ENCODE measurements around the gene SORCS2.

The SORCS2 gene

GRCh38 chr4:7689773-7690693 lies 497.7 kb downstream of the SORCS2 start:
- Histone ChIP-seq H2AFZ (ENCODE audit: low read depth, low read length) (no peak overlapping the region), H3K79me2 (ENCODE audit: insufficient read depth, low read length) (no peaks in the 10 kb centered on the region), H3K27me3 (ENCODE audit: insufficient read depth, low read length, poor library complexity) (no peaks in the 10 kb centered on the region), H3K36me3 (ENCODE audit: insufficient read depth, low read length) (no peaks in the 10 kb centered on the region), H4K20me1 (ENCODE audit: insufficient read depth, low read length) (no peaks in the 10 kb centered on the region), H3K4me1 (ENCODE audit: insufficient read depth, low read length) (no peaks in the 10 kb centered on the region), H3K27ac (ENCODE audit: low read length) (no peak overlapping the region), H3K9me3 (ENCODE audit: insufficient read depth, low read length, severe bottlenecking) (no peaks in the 10 kb centered on the region), H3K9ac (ENCODE audit: low read depth, low read length) (no peak overlapping the region), H3K4me2 (ENCODE audit: insufficient read depth, low read length) (no peak overlapping the region), H3K4me3 (ENCODE audit: low read depth in 1 of 2, low read length in 2 of 2) (no peak overlapping the region)
- no peak for DNase-seq
- ATAC-seq (ENCODE audit: insufficient read depth, low read depth), result no peak
- TF ChIP-seq EZH2 (IDR thresholded peaks at IDR 0.05; ENCODE audit: borderline replicate concordance, low read depth, low read length, severe bottlenecking), result no peak
- TF ChIP-seq, protein P1, sequence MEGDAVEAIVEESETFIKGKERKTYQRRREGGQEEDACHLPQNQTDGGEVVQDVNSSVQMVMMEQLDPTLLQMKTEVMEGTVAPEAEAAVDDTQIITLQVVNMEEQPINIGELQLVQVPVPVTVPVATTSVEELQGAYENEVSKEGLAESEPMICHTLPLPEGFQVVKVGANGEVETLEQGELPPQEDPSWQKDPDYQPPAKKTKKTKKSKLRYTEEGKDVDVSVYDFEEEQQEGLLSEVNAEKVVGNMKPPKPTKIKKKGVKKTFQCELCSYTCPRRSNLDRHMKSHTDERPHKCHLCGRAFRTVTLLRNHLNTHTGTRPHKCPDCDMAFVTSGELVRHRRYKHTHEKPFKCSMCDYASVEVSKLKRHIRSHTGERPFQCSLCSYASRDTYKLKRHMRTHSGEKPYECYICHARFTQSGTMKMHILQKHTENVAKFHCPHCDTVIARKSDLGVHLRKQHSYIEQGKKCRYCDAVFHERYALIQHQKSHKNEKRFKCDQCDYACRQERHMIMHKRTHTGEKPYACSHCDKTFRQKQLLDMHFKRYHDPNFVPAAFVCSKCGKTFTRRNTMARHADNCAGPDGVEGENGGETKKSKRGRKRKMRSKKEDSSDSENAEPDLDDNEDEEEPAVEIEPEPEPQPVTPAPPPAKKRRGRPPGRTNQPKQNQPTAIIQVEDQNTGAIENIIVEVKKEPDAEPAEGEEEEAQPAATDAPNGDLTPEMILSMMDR (IDR thresholded peaks at IDR 0.05; ENCODE audit: borderline replicate concordance, extremely low read depth, low read length, poor library complexity, severe bottlenecking), result no peak

- Histone ChIP-seq H3K4me1 (ENCODE audit: insufficient read depth, low read length) (no peaks in the 10 kb centered on the region), H2AFZ (ENCODE audit: low read depth, low read length) (no peak overlapping the region), H3K4me2 (ENCODE audit: insufficient read depth, low read length) (no peak overlapping the region), H3K9ac (ENCODE audit: low read depth, low read length) (no peak overlapping the region), H3K27me3 (ENCODE audit: insufficient read depth, low read length, poor library complexity) (no peaks in the 10 kb centered on the region), H3K79me2 (ENCODE audit: insufficient read depth, low read length) (no peaks in the 10 kb centered on the region), H4K20me1 (ENCODE audit: insufficient read depth, low read length) (no peaks in the 10 kb centered on the region), H3K27ac (ENCODE audit: low read length) (no peak overlapping the region), H3K4me3 (ENCODE audit: low read depth in 1 of 2, low read length in 2 of 2) (no peak overlapping the region), H3K9me3 (ENCODE audit: insufficient read depth, low read length, severe bottlenecking) (no peaks in the 10 kb centered on the region), H3K36me3 (ENCODE audit: insufficient read depth, low read length) (no peaks in the 10 kb centered on the region)
- DNase-seq, result no peak
- no peak for TF ChIP-seq EZH2 (IDR thresholded peaks at IDR 0.05; ENCODE audit: borderline replicate concordance, low read depth, low read length, severe bottlenecking)
- TF ChIP-seq, protein P1 (IDR thresholded peaks at IDR 0.05; ENCODE audit: borderline replicate concordance, extremely low read depth, low read length, poor library complexity, severe bottlenecking), result no peak
- ATAC-seq (ENCODE audit: insufficient read depth, low read depth), result no peak
These were observed 498.7 kb downstream of the SORCS2 start for GRCh38 chr4:7691061-7691460.

DNA sequence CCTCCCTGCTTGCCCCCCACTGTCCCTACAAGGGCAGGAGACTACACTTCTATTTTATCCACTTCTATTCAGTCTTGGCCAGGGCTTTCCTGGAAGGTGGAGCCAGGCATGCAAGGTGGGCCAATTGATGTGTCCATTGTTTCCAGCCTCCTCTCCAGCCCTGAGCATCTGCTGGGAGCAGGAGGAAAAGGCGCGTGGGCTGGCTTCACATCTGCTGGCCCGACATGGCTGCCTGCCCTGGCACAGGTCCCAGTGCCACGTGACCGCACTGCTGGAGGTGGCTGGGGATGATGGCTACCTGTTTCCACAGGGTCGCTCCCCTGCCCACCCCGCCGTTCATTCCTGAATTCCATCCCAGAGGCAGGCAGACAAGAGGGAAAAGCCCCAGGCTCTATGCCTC lies 499.6 kb downstream of the SORCS2 start:
- no peak for TF ChIP-seq EZH2 (IDR thresholded peaks at IDR 0.05; ENCODE audit: borderline replicate concordance, low read depth, low read length, severe bottlenecking)
- TF ChIP-seq, protein P1 (IDR thresholded peaks at IDR 0.05; ENCODE audit: borderline replicate concordance, extremely low read depth, low read length, poor library complexity, severe bottlenecking), result no peak
- no peaks in the 10 kb centered on the region for H3K79me2 ChIP-seq (ENCODE audit: insufficient read depth, low read length)
- H3K27ac ChIP-seq (ENCODE audit: low read length), result no peak overlapping the region
- H4K20me1 ChIP-seq (ENCODE audit: insufficient read depth, low read length), result no peaks in the 10 kb centered on the region
- no peak overlapping the region for H2AFZ ChIP-seq (ENCODE audit: low read depth, low read length)
- H3K27me3 ChIP-seq (ENCODE audit: insufficient read depth, low read length, poor library complexity), result no peaks in the 10 kb centered on the region
- no peak overlapping the region for H3K4me3 ChIP-seq (ENCODE audit: low read depth in 1 of 2, low read length in 2 of 2)
- H3K9ac ChIP-seq (ENCODE audit: low read depth, low read length), result no peak overlapping the region
- no peaks in the 10 kb centered on the region for H3K36me3 ChIP-seq (ENCODE audit: insufficient read depth, low read length)
- H3K4me1 ChIP-seq (ENCODE audit: insufficient read depth, low read length), result no peaks in the 10 kb centered on the region
- H3K4me2 ChIP-seq (ENCODE audit: insufficient read depth, low read length), result no peak overlapping the region
- no peak for ATAC-seq (ENCODE audit: insufficient read depth, low read depth)
- DNase-seq, result no peak
- H3K9me3 ChIP-seq (ENCODE audit: insufficient read depth, low read length, severe bottlenecking), result no peaks in the 10 kb centered on the region
